HG03457 (cell line): ENCODE measurements around the gene ZNF385C.

ENCODE experiments used
- ATAC-seq: cut with Tn5 transposase; IDR thresholded peaks from one replicate; pipeline ENCODE4 v1.9.1; 2021; ENCODE audit warnings: moderate number of reproducible peaks; ENCODE audit not compliant: unreplicated experiment

ZNF385C gene

GRCh38 chr17:42107597-42108576, 9.6 kb upstream of the ZNF385C start:
- peak; percentile 59 for ATAC-seq

GRCh38 chr17:42107124-42107523, 8.9 kb upstream of the ZNF385C start:
- no peak for ATAC-seq

GRCh38 chr17:42106009-42106408, 7.7 kb upstream of the ZNF385C start:
- no peak for ATAC-seq

GRCh38 chr17:42104264-42104663, 6.0 kb upstream of the ZNF385C start:
- ATAC-seq, result no peak

- no peak for ATAC-seq
Observed at GRCh38 chr17:42103221-42103954, 5.1 kb upstream of the ZNF385C start.

- ATAC-seq, result no peak
Observed at GRCh38 chr17:42101513-42102292, 3.4 kb upstream of the ZNF385C start.

- ATAC-seq, result no peak
Observed at GRCh38 chr17:42098730-42099399, 592 bp upstream of the ZNF385C start.

GRCh38 chr17:42096360-42097111, 1.7 kb downstream of the ZNF385C start:
- ATAC-seq, result no peak

- ATAC-seq, result no peak
Observed at GRCh38 chr17:42094375-42095069, 3.8 kb downstream of the ZNF385C start.

- no peak for ATAC-seq
Observed at GRCh38 chr17:42092939-42093338, 5.3 kb downstream of the ZNF385C start.

- no peak for ATAC-seq
Observed at GRCh38 chr17:42090964-42091790, 7.1 kb downstream of the ZNF385C start.

GRCh38 chr17:42088736-42089135, 9.5 kb downstream of the ZNF385C start:
- ATAC-seq, result no peak

GRCh38 chr17:42087736-42088705, 10.3 kb downstream of the ZNF385C start:
- no peak for ATAC-seq

- no peak for ATAC-seq
Observed at GRCh38 chr17:42087042-42087701, 11.1 kb downstream of the ZNF385C start.

- no peak for ATAC-seq
Observed at GRCh38 chr17:42081516-42082129, 16.6 kb downstream of the ZNF385C start.

GRCh38 chr17:42079541-42079940, 18.7 kb downstream of the ZNF385C start:
- no peak for ATAC-seq
